ENCODE results near the gene OSBPL9.

DNA sequence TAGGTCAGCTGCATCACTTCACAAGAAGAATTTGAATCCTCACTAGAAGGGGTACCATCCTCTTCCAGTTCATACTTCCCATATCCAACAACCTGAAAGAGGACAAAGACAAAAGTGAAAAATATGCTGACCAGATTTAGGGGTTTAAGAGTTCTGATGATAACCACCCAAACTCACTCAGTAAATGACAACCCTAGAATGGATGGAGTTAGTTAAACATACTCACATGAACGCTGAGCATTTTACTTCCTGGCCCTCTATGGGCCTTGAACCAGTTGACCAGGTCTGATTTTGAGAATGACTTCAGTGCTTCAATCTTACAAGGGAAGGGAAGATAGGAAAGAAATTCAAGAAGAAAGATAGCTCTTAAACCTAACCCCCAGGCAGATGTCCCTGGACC is 172.4 kb downstream of the OSBPL9 start:
- TF ChIP-seq, protein P1, sequence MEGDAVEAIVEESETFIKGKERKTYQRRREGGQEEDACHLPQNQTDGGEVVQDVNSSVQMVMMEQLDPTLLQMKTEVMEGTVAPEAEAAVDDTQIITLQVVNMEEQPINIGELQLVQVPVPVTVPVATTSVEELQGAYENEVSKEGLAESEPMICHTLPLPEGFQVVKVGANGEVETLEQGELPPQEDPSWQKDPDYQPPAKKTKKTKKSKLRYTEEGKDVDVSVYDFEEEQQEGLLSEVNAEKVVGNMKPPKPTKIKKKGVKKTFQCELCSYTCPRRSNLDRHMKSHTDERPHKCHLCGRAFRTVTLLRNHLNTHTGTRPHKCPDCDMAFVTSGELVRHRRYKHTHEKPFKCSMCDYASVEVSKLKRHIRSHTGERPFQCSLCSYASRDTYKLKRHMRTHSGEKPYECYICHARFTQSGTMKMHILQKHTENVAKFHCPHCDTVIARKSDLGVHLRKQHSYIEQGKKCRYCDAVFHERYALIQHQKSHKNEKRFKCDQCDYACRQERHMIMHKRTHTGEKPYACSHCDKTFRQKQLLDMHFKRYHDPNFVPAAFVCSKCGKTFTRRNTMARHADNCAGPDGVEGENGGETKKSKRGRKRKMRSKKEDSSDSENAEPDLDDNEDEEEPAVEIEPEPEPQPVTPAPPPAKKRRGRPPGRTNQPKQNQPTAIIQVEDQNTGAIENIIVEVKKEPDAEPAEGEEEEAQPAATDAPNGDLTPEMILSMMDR (conservative IDR thresholded peaks at IDR 0.05), result no peak
- no peak for TF ChIP-seq EZH2 (IDR thresholded peaks at IDR 0.05; ENCODE audit: low read depth)
